Erythroblast (primary cell): ENCODE data around the gene CABP4.

Experiments used
- GATA1 ChIP-seq: IDR thresholded peaks from 2 replicates; pipeline ENCODE4 v1.6.1; 2011; ENCODE audit warnings: low read depth, mild to moderate bottlenecking, control low read depth, low read length, moderate library complexity
- POLR2A ChIP-seq: IDR thresholded peaks from 2 replicates; pipeline ENCODE4 v1.6.1; 2011; ENCODE audit warnings: mild to moderate bottlenecking, low read length

GRCh38 chr11:67420646-67421429, 34.3 kb upstream of the CABP4 start:
- TF ChIP-seq POLR2A (peak; percentile 43), GATA1 (no peak)
